NT2/D1 (cell line): Measurements from ENCODE around the gene ZDHHC22.

Experiments used
- SUZ12 ChIP-seq: IDR thresholded peaks from 2 replicates; pipeline ENCODE4 v1.6.1; 2011; ENCODE audit not compliant: insufficient read length, insufficient read depth; ENCODE audit errors: extremely low read depth
- YY1 ChIP-seq: IDR thresholded peaks from 2 replicates; pipeline ENCODE4 v1.6.1; 2011; ENCODE audit not compliant: insufficient read length, insufficient read depth

GRCh38 chr14:77126461-77126990 is 15.1 kb downstream of the ZDHHC22 start:
- TF ChIP-seq YY1 (no peak), SUZ12 (no peak)
